Esophagus muscularis mucosa (tissue), 2 donors: ENCODE data around the gene GTF3C4.

Experiments used
- POLR2A ChIP-seq: fragments of 450-650 bp; IDR thresholded peaks from one replicate; pipeline ENCODE4 v1.6.1; 2017; ENCODE audit warnings: antibody characterized with exemption, moderate library complexity, mild to moderate bottlenecking, low read depth
- POLR2AphosphoS5 ChIP-seq, 2 donors: sonication (generic); formaldehyde crosslinking; IDR thresholded peaks; one replicate each; pipeline ENCODE4 v1.6.1; 2017; ENCODE audit warnings: antibody characterized with exemption in 2 of 2

DNA sequence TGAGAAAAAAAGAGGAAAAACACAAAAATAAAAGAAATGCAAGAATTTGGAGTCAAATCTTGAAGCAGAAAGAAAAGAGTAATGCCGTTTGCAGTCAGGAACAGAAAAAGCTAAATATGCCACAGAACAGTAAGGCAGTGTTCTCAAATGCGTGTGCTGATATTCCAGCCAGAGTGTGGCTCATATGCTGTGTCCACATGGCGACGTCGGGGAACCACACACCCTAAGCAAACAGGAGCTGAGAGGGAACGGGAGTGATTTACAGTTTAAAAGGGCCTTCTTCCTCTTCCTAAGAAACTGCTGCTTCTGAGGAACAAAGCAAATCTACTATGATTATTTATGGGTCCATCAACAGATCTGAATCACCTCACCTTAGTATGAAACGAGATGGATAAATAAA, 43.2 kb upstream of the GTF3C4 start:
- no peak for TF ChIP-seq POLR2AphosphoS5 (IDR thresholded peaks at IDR 0.05)
- no peak for TF ChIP-seq POLR2A
